Middle frontal gyrus (tissue), 1 donor: Measurements from ENCODE around the gene TXLNG.

Experiments
- DNase-seq: peaks from one replicate; pipeline ENCODE4 v3.0.0-alpha.2; 2015; ENCODE audit warnings: low spot score; ENCODE audit errors: extremely low spot score

Gene TXLNG

GRCh38 chrX:16785247-16786138 is 773 bp upstream of the TXLNG start:
- DNase-seq: no peak

DNA sequence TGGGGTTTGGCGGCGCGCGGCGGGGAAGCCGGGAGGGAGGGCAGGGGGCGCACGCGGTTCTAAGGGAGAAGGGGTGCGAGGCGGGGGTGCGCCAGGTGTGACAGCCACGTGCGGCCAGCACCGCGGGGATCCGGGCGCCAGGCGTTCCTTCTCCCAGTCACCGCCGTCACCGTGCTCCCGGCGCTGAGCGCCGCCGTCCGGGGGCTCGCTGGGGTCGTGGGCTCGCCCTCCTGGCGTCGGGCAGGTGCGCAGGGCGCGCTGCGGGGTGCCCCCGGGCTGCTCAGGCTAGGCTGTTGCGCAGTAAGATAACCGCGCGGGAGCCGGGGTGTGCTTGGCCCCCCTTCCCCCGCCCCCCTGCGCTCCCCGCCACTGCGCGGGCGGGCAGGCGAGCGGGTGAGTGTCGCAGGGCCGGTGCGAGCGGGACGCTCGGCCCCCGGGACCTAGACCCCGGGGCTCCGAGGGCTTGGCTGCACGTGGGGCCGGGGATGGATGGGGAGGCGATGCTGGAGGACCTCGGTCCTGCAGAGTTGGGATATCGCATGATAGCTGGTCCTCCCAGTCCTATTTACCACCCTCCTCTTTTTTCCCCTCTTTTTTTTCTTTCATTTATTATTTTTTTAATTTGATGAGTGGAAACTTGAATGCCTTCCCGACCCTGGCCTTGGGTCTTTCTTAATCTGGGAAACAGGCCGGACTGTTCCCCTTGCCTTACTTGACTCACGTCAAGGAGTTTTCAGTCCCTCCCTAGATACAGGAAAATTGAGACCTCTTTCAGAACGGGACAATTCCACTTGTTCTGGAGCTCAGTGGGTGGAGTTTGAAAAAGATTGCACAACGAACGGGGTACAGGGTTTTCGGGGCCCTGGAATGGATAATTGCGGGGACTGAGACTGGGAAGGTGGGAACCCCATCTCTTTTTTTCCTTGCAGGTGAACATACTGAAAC is 797 bp downstream of the TXLNG start:
- DNase-seq: no peak

DNA sequence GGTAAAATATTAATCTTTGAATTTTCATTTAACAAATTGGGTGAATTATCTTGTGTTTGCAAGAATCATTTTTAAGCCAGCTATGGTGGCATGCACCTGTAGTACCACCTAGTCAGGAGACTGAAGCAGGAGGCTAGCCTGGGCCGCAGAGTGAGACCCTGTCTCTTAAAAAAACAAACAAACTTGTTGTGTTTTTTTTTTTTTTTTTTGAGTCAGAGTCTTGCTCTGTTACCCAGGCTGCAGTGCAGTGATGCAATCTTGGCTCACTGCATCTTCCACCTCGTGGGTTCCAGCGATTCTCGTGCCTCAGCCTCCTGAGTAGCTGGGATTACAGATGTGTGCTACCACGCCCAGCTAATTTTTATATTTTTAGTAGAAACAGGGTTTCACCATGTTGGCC is 2.2 kb downstream of the TXLNG start:
- DNase-seq: no peak

GRCh38 chrX:16796298-16796697 is 10.0 kb downstream of the TXLNG start:
- no peak for DNase-seq

- DNase-seq: no peak
Measured at GRCh38 chrX:16797358-16797757, 11.1 kb downstream of the TXLNG start.

DNA sequence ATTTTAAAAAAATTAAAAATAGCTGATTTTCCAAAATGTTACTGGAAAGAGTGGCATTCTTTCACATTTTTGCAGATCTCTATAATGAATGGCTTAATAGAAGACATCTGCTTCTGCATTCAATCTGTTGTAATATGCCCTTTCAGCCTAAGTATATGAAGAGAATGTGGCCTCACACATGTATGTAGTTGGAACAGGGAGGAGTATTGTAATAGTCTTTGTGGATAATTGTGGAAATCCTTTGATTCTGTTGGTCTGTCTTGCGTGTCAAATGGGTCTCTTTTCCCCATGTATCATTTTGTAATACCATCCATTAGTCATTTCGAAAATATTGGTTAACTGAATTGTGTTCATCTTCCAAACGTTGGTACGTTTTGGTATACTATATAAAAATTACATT is 11.6 kb downstream of the TXLNG start:
- DNase-seq: no peak

DNA sequence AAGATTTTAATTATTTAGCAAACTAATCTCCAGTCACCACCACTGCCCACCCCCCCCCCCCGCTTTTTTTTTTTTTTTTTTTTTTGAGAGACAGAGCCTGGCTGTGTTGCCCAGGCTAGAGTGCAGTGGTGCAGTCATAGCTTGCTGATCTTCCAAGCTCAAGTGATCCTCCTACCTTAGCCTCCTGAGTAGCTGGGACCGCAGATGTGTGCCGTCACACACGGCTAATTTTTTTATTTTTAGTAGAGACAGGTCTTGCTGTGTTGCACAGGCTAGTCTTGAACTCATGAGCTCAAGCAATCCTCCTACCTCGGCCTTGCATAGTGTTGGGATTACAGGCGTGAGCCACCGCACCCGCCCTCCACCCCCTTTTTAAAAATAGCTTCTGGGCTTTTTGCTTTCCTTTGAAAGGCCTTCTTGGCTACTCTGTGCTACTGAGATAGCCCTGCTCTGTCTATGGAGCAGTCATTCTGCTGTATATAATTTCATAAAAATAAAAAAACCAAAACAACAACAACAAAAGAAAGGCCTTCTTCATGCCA is 18.7 kb downstream of the TXLNG start:
- DNase-seq: no peak

- DNase-seq: no peak
Measured at GRCh38 chrX:16807548-16807947, 21.3 kb downstream of the TXLNG start.

- DNase-seq: no peak
Measured at GRCh38 chrX:16807976-16808542, 21.8 kb downstream of the TXLNG start.

GRCh38 chrX:16814597-16814996 is 28.3 kb downstream of the TXLNG start:
- no peak for DNase-seq

- DNase-seq: no peak
Measured at GRCh38 chrX:16819634-16820033, 33.4 kb downstream of the TXLNG start.

GRCh38 chrX:16822723-16823122 is 36.5 kb downstream of the TXLNG start:
- no peak for DNase-seq

DNA sequence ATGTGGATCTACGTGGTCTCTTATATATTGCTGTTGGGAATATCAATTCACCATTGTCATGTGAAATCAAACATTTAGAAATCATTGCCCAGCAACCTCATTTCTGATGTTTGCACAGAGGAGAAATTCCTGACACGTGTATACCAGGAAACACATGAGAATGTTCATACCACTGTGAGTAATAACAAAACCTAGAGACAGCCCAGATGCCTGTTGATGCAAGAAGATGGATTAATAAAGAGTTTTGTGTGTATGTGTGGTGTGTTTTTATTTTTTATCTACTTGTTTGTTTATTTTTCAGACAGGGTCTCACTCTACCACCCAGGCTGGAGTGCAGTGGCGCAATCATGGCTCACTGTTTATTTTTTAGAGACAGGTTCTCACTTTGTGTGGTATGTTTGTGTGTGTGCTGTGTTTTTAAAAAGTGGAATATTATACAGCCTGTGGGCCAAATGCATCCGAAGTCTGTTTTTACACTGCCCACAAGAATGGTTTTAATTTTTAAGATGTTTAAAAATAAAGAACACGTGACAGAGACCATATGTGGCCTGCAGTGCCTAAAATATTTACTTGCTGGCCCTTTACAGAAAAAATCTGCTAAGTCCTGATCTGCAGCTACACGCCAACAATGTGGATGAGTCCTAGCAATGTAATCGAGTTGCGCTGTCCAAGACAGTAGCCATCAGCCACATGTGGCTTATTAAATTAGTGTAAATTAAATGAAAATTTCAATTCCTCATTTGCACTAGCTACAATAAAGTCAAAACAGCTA is 39.2 kb downstream of the TXLNG start:
- no peak for DNase-seq

DNA sequence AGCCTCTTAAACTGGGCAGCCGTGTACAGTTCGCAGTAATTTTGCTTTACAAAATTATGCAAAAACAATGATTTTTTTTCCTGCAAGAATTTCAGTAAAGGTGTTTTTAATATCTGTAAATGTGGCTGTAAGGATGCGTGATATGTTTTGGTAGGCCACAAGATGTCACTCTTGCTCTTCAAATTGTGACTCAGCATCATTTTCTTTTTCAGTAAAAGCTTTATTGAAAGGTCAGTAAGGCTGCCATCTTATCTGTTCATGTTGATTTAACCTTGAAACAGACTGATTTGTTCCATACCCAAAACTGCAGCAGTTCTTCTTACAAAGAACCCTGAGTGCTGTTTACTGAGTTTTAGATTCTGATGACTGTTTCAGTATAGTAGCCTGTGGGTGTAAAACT is 39.9 kb downstream of the TXLNG start:
- no peak for DNase-seq

DNA sequence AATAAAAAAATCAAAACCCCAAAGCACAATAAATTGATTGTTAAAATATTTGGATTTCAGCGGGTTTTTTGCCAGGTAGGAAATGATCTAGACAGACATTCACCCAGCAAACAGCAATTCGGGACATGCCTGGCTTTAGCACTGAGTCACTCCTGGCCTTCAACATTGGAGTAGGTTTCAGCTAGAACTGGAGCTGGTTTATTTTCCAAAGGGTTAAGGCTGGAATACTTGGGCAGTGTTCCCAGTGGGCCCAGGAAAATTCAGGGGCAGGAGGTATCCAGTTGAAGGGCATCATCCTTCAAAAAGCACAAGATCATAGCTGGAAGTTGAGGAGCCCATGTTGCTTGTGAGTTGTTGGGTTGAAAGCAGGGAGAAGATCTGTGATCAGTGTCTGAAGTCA is 41.0 kb downstream of the TXLNG start:
- no peak for DNase-seq

DNA sequence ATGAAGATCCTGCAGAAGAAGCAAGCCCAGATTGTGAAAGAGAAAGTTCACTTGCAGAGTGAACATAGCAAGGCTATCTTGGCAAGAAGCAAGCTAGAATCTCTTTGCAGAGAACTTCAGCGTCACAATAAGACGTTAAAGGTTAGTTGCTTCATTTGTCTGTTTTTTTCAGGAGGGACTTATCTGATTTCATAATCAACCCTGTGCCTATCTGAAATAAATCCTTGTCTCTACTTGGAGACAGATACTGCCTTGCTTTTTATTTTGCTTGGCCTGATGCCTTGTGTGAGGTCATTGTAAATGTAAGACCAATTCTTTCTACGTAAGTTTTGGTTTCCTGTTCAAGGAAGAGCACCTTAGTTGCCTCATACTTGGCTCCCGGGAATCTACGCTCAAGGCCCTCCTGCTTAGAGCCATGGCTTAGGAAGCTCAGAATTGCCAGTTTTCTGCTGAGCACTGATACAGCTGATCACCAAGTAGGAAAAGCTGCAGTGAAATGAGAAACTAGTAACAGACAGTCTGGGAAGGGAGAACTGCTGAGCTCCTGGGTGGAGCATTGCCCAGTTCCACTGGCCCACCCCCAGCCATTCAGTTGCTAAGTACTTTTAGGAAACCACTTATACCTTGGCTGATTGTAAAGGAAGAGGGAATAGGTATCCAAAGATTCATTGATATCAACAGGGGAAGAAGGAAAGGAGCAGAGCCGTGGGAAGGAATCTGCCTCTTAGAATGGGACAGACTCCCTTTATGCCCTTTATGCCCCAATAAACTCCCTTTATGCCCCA is 42.0 kb downstream of the TXLNG start:
- no peak for DNase-seq

GRCh38 chrX:16832301-16832700 is 46.0 kb downstream of the TXLNG start:
- no peak for DNase-seq

GRCh38 chrX:16834806-16835205 is 48.5 kb downstream of the TXLNG start:
- DNase-seq: no peak

DNA sequence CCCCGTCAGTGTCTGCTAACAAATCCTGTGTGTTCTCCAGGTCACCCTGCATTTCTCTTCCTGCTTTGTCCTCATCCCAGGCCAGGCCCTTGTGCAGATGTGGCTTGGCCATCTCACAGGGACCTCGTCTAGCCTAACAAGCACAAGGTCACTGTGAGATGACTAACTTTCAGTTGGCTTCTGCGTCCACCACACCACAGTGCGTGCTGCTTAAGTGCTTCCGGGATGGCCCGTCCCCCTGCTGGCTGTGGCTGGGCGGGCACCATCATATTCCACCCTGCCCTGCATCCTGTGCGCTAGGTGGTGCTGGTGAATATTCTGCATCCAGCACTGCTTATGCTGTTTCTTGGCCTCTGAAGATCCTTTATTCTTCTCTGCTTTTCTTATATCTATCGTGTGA is 50.1 kb downstream of the TXLNG start:
- DNase-seq: no peak
